IMR-90 (cell line): Measurements from ENCODE around the gene UGT2A2. TPM values are rescaled to one million over a fixed set of nuclear protein-coding genes. Genes with fewer than 3 reads are reported as not detected.

Source experiments
- ATAC-seq: fragments of 200-7000 bp; cut with Tn5 transposase; 2 replicates; pipeline ENCODE4 v1.9.1; 2020; ENCODE audit warnings: low read depth, mild to moderate bottlenecking, moderate library complexity
- BruUV-seq: library from RNA; stranded (reverse); fragments of 400-500 nt; replicated peaks from 2 replicates; lab custom pipeline; 2021; lab: Mats Ljungman, UMichigan
- CTCF ChIA-PET: fragments of 300-600 bp; formaldehyde crosslinking; extraction: SDS; loops from one replicate; lab custom pipeline; 2021; ENCODE audit warnings: antibody characterized with exemption; lab: Yijun Ruan, JAX
- POLR2A ChIA-PET: fragments of 300-600 bp; sonication (Branson Sonifier 250); formaldehyde crosslinking; loops from one replicate; lab custom pipeline; 2022; ENCODE audit warnings: antibody characterized with exemption; ENCODE audit not compliant: unreplicated experiment; lab: Charles Lee
- DNase-seq: peaks from one replicate; pipeline ENCODE4 v3.0.0; 2013
- H2AFZ ChIP-seq: replicated peaks from 2 replicates; pipeline ENCODE3; 2013; ENCODE audit warnings: low read length, mild to moderate bottlenecking; ENCODE audit not compliant: poor library complexity
- H2AK5ac ChIP-seq: 2 replicates; pipeline ENCODE4 v1.6.1; 2013; ENCODE audit warnings: low read depth, low read length, inconsistent platforms
- H2AK9ac ChIP-seq: replicated peaks from 2 replicates; pipeline ENCODE3; 2013; ENCODE audit warnings: mild to moderate bottlenecking, low read depth, low read length, moderate library complexity; ENCODE audit not compliant: poor library complexity
- H2BK120ac ChIP-seq: 2 replicates; pipeline ENCODE4 v1.6.1; 2013; ENCODE audit warnings: low read depth, low read length, inconsistent platforms
- H2BK15ac ChIP-seq: 3 replicates; pipeline ENCODE4 v1.6.1; 2013; ENCODE audit warnings: low read depth, low read length, inconsistent platforms
- H2BK20ac ChIP-seq: 2 replicates; pipeline ENCODE4 v1.6.1; 2013; ENCODE audit warnings: low read depth, mild to moderate bottlenecking, inconsistent platforms, low read length, moderate library complexity
- H2BK5ac ChIP-seq: 2 replicates; pipeline ENCODE4 v1.6.1; 2013; ENCODE audit warnings: mild to moderate bottlenecking, low read depth, low read length, inconsistent platforms; ENCODE audit not compliant: poor library complexity, severe bottlenecking
- H3K14ac ChIP-seq: replicated peaks from 2 replicates; pipeline ENCODE4 v1.6.1; 2013; ENCODE audit warnings: low read depth, low read length, inconsistent platforms
- H3K18ac ChIP-seq: 2 replicates; pipeline ENCODE4 v1.6.1; 2013; ENCODE audit warnings: low read depth, low read length, control low read depth
- H3K23ac ChIP-seq: 2 replicates; pipeline ENCODE4 v1.6.1; 2013; ENCODE audit warnings: low read depth, low read length, inconsistent platforms
- H3K27ac ChIP-seq: 2 replicates; pipeline ENCODE4 v1.5.1; 2013; ENCODE audit warnings: mild to moderate bottlenecking, control low read depth, low read length; ENCODE audit not compliant: insufficient read depth
- H3K27me3 ChIP-seq: 2 replicates; pipeline ENCODE4 v1.6.1; 2013; ENCODE audit warnings: low read length; ENCODE audit not compliant: control insufficient read depth, insufficient read depth
- H3K36me3 ChIP-seq: 2 replicates; pipeline ENCODE4 v1.6.1; 2013; ENCODE audit warnings: low read length, mixed read lengths; ENCODE audit not compliant: control insufficient read depth, insufficient read depth
- H3K4ac ChIP-seq: 2 replicates; pipeline ENCODE4 v1.6.1; 2013; ENCODE audit warnings: low read depth, low read length, inconsistent platforms
- H3K4me1 ChIP-seq: 2 replicates; pipeline ENCODE4 v1.6.1; 2013; ENCODE audit warnings: low read length, mixed read lengths; ENCODE audit not compliant: control insufficient read depth, insufficient read depth
- H3K4me2 ChIP-seq: 2 replicates; pipeline ENCODE4 v1.6.1; 2013; ENCODE audit warnings: low read depth, mild to moderate bottlenecking, control low read depth, low read length, moderate library complexity
- H3K4me3 ChIP-seq: 2 replicates; pipeline ENCODE4 v1.5.1; 2013; ENCODE audit warnings: low read depth, mild to moderate bottlenecking, control low read depth, low read length, moderate library complexity; ENCODE audit not compliant: insufficient read depth
- H3K56ac ChIP-seq: 2 replicates; pipeline ENCODE4 v1.6.1; 2013; ENCODE audit warnings: low read length, inconsistent platforms; ENCODE audit not compliant: insufficient read depth; ENCODE audit errors: extremely low read depth
- H3K79me1 ChIP-seq, 2 experiments: 2 replicates each; pipeline ENCODE4 v1.6.1; 2013; ENCODE audit warnings: low read length in 2 of 2, inconsistent platforms in 1 of 2, low read depth in 1 of 2
- H3K9ac ChIP-seq: 2 replicates; pipeline ENCODE4 v1.6.1; 2013; ENCODE audit warnings: low read depth, low read length, control low read depth
- H3K9me1 ChIP-seq: 2 replicates; pipeline ENCODE4 v1.6.1; 2013; ENCODE audit warnings: low read length, inconsistent platforms; ENCODE audit not compliant: insufficient read depth
- H3K9me3 ChIP-seq: 2 replicates; pipeline ENCODE4 v1.6.1; 2013; ENCODE audit warnings: low read length; ENCODE audit not compliant: control insufficient read depth, insufficient read depth
- H4K20me1 ChIP-seq: 2 replicates; pipeline ENCODE4 v1.6.1; 2013; ENCODE audit warnings: low read length, inconsistent platforms; ENCODE audit not compliant: insufficient read depth
- H4K5ac ChIP-seq: 2 replicates; pipeline ENCODE4 v1.6.1; 2013; ENCODE audit warnings: mild to moderate bottlenecking, low read depth, low read length, control low read depth
- H4K8ac ChIP-seq, 2 experiments: 2 replicates each; pipeline ENCODE4 v1.6.1; 2013; ENCODE audit warnings: low read depth in 2 of 2, low read length in 2 of 2, control low read depth in 1 of 2, inconsistent platforms in 1 of 2
- H4K91ac ChIP-seq: 2 replicates; pipeline ENCODE4 v1.6.1; 2013; ENCODE audit warnings: low read depth, low read length, inconsistent platforms; ENCODE audit not compliant: insufficient read depth
- MXI1 ChIP-seq: IDR thresholded peaks from 2 replicates; pipeline ENCODE4 v1.6.1; 2012; ENCODE audit warnings: low read depth, mild to moderate bottlenecking, low read length, moderate library complexity, borderline replicate concordance
- NFE2L2 ChIP-seq: fragments of 150-350 bp; IDR thresholded peaks from 2 replicates; pipeline ENCODE4 v1.6.1; 2016; ENCODE audit warnings: low read depth, mild to moderate bottlenecking, low read length
- POLR2A ChIP-seq: IDR thresholded peaks from 2 replicates; pipeline ENCODE4 v1.6.1; 2012; ENCODE audit warnings: mild to moderate bottlenecking, low read depth, low read length
- RAD21 ChIP-seq: IDR thresholded peaks from 2 replicates; pipeline ENCODE4 v1.6.1; 2012; ENCODE audit warnings: low read length, improper control_type of control experiment
- SMC3 ChIP-seq: fragments of 150-350 bp; IDR thresholded peaks from 2 replicates; pipeline ENCODE4 v1.6.1; 2016; ENCODE audit warnings: low read depth, mild to moderate bottlenecking, antibody characterized with exemption, low read length, moderate library complexity
- WGBS, 2 experiments: methylation state at CpG; one replicate each; pipeline versions ENCODE4 v1.1.5 to v1.1.7; 2013; ENCODE audit warnings: missing lambda C conversion rate in 2 of 2; ENCODE audit not compliant: insufficient read length in 1 of 2; ENCODE audit errors: extremely low coverage in 2 of 2; 5-methylcytosine and 5-hydroxymethylcytosine counted together
- dilution Hi-C: fragments of 300-500 bp; cut with HindIII; formaldehyde crosslinking; loops from one replicate; pipeline ENCODE4 v1.14.3; 2018; ENCODE audit warnings: low sequenced_read_pairs; ENCODE audit not compliant: unreplicated experiment
- in situ Hi-C: fragments of 300-500 bp; cut with MboI; formaldehyde crosslinking; loops from 3 replicates; pipeline ENCODE4 v1.14.3; 2019; ENCODE audit warnings: low sequenced_read_pairs, inconsistent platforms, mixed read lengths
- intact Hi-C: fragments of 100-400 bp; cut with micrococcal nuclease; formaldehyde crosslinking; loops from 2 replicates; pipeline ENCODE4 v1.10.0; 2022
- polyA plus RNA-seq, 3 experiments: library from polyadenylated mRNA; depleted of rRNA; stranded (reverse); fragments of >200 nt; gene quantifications; 2 replicates each; pipeline ENCODE4 v1.2.3, GENCODE V29; 2012; ENCODE audit warnings: low replicate concordance in 1 of 3
- total RNA-seq: library from RNA; depleted of rRNA; stranded (reverse); fragments of >200 nt; gene quantifications from 2 replicates; pipeline ENCODE4 v1.2.3, GENCODE V29; 2012
- TF ChIP-seq, protein P1 (sequence below): fragments of 150-350 bp; IDR thresholded peaks from 2 replicates; pipeline ENCODE4 v1.6.1; 2017; ENCODE audit warnings: mild to moderate bottlenecking, antibody characterized with exemption, low read length, low read depth
- TF ChIP-seq, protein P2 (sequence below): conservative IDR thresholded peaks from 2 replicates; pipeline ENCODE4 v1.5.1; 2012; ENCODE audit warnings: mild to moderate bottlenecking, low read depth, low read length, improper control_type of control experiment
- TF ChIP-seq, protein P3 (sequence below): fragments of 150-350 bp; IDR thresholded peaks from 2 replicates; pipeline ENCODE4 v1.6.1; 2016; ENCODE audit warnings: low read depth, mild to moderate bottlenecking, low read length, moderate library complexity, borderline replicate concordance

Gene UGT2A2
- total and polyA plus RNA-seq, 2 of the 4 experiments (the other 2 are of a cell fraction): not detected

DNA sequence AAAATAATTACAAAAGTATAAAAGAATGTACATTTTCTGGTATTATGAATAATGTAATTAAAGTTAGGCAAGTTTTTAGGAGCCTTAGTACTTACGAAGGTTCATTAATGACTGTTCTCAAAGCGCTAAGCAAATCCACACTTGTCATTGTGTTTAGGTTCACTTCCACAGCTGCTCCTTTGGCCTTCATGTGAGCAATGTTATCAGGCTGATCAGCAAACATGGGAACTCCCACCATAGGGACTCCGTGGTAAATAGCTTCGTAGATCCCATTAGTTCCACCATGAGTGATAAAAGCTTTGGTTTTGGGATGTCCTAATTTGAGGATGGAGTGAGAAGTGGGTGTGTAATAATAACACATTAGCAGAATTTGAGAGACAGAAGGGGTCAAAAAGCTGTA lies 45.1 kb downstream of the UGT2A2 start:
- Histone ChIP-seq H4K8ac (no peak overlapping the region), H2AK9ac (no peak overlapping the region), H3K4me1 (no peaks in the 10 kb centered on the region), H3K14ac (no peak overlapping the region), H3K36me3 (no peaks in the 10 kb centered on the region), H4K5ac (no peak overlapping the region), H3K18ac (no peak overlapping the region), H3K27me3 (no peaks in the 10 kb centered on the region), H3K9ac (no peak overlapping the region), H3K4ac (no peak overlapping the region), H3K9me1 (no peaks in the 10 kb centered on the region), H2BK120ac (no peak overlapping the region), H3K79me1 (no peaks in the 10 kb centered on the region), H2BK15ac (no peak overlapping the region), H2BK20ac (no peak overlapping the region), H3K9me3 (no peaks in the 10 kb centered on the region), H4K91ac (no peak overlapping the region), H4K20me1 (no peaks in the 10 kb centered on the region), H3K23ac (no peak overlapping the region), H2AK5ac (no peak overlapping the region), H3K4me3 (no peak overlapping the region), H3K4me2 (no peak overlapping the region), H2BK5ac (no peak overlapping the region), H3K56ac (no peak overlapping the region), H3K27ac (no peak overlapping the region), H2AFZ (no peak overlapping the region)
- DNase-seq: no peak
- no CpG with 5 or more reads among the region's 4 CpGs for WGBS, 2 experiments
- no peak for ATAC-seq
- BruUV-seq: no TSS peak
- in situ Hi-C loops (no loop called here), intact Hi-C loops (no loop called here), dilution Hi-C loops (no loop called here)
- TF ChIP-seq SMC3 (no peak), RAD21 (no peak), MXI1 (no peak), POLR2A (no peak), NFE2L2 (no peak)
- TF ChIP-seq, protein P1, sequence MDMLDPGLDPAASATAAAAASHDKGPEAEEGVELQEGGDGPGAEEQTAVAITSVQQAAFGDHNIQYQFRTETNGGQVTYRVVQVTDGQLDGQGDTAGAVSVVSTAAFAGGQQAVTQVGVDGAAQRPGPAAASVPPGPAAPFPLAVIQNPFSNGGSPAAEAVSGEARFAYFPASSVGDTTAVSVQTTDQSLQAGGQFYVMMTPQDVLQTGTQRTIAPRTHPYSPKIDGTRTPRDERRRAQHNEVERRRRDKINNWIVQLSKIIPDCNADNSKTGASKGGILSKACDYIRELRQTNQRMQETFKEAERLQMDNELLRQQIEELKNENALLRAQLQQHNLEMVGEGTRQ: no peak
- TF ChIP-seq, protein P2, sequence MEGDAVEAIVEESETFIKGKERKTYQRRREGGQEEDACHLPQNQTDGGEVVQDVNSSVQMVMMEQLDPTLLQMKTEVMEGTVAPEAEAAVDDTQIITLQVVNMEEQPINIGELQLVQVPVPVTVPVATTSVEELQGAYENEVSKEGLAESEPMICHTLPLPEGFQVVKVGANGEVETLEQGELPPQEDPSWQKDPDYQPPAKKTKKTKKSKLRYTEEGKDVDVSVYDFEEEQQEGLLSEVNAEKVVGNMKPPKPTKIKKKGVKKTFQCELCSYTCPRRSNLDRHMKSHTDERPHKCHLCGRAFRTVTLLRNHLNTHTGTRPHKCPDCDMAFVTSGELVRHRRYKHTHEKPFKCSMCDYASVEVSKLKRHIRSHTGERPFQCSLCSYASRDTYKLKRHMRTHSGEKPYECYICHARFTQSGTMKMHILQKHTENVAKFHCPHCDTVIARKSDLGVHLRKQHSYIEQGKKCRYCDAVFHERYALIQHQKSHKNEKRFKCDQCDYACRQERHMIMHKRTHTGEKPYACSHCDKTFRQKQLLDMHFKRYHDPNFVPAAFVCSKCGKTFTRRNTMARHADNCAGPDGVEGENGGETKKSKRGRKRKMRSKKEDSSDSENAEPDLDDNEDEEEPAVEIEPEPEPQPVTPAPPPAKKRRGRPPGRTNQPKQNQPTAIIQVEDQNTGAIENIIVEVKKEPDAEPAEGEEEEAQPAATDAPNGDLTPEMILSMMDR: no peak
- TF ChIP-seq, protein P3, sequence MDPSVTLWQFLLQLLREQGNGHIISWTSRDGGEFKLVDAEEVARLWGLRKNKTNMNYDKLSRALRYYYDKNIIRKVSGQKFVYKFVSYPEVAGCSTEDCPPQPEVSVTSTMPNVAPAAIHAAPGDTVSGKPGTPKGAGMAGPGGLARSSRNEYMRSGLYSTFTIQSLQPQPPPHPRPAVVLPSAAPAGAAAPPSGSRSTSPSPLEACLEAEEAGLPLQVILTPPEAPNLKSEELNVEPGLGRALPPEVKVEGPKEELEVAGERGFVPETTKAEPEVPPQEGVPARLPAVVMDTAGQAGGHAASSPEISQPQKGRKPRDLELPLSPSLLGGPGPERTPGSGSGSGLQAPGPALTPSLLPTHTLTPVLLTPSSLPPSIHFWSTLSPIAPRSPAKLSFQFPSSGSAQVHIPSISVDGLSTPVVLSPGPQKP: no peak
- ChIA-PET POLR2A (no interaction called here), CTCF (no interaction called here)
